PC-3 (cell line): ENCODE data around the gene MYO3A. TPM values are rescaled to one million over a fixed set of nuclear protein-coding genes. Genes with fewer than 3 reads are reported as not detected.

Source experiments
- ATAC-seq: fragments of 200-7000 bp; cut with Tn5 transposase; 2 replicates; pipeline ENCODE4 v1.9.1; 2020; ENCODE audit warnings: mild to moderate bottlenecking, moderate library complexity
- BruUV-seq: library from RNA; stranded (reverse); fragments of 400-500 nt; replicated peaks from 2 replicates; lab custom pipeline; 2021; lab: Mats Ljungman, UMichigan
- CTCF ChIA-PET: fragments of 300-600 bp; sonication (Branson Sonifier 250); formaldehyde crosslinking; loops from one replicate; lab custom pipeline; 2022; ENCODE audit warnings: antibody characterized with exemption; lab: Charles Lee
- POLR2A ChIA-PET: fragments of 300-600 bp; sonication (Branson Sonifier 250); formaldehyde crosslinking; loops from one replicate; lab custom pipeline; 2022; ENCODE audit warnings: antibody characterized with exemption; ENCODE audit not compliant: unreplicated experiment; lab: Charles Lee
- DNase-seq: peaks from one replicate; pipeline ENCODE4 v3.0.0-alpha.2; 2015
- H2AFZ ChIP-seq: fragments of 300-600 bp; sonication (generic); 2 replicates; pipeline ENCODE4 v1.6.0; 2016; ENCODE audit warnings: antibody characterized with exemption, low read length
- H3F3A ChIP-seq: fragments of 300-600 bp; sonication (generic); one replicate; pipeline ENCODE4 v1.6.0; 2017; ENCODE audit warnings: antibody characterized with exemption, low read length, control low read depth, mild to moderate bottlenecking; ENCODE audit not compliant: unreplicated experiment
- H3K27ac ChIP-seq: fragments of 300-600 bp; sonication (generic); 2 replicates; pipeline ENCODE4 v1.5.1; 2016; ENCODE audit warnings: mild to moderate bottlenecking, low read length
- H3K27me3 ChIP-seq: fragments of 300-600 bp; sonication (generic); 2 replicates; pipeline ENCODE4 v1.6.1; 2016; ENCODE audit warnings: low read length, mixed read lengths
- H3K36me3 ChIP-seq: fragments of 300-600 bp; sonication (generic); 2 replicates; pipeline ENCODE4 v1.6.1; 2016; ENCODE audit warnings: low read depth, mixed run types, low read length, mixed read lengths
- H3K4me1 ChIP-seq: fragments of 300-600 bp; sonication (generic); 2 replicates; pipeline ENCODE4 v1.5.1; 2016; ENCODE audit warnings: low read length; ENCODE audit not compliant: insufficient read depth
- H3K4me2 ChIP-seq: fragments of 300-600 bp; sonication (generic); 2 replicates; pipeline ENCODE4 v1.6.0; 2016; ENCODE audit warnings: low read length
- H3K4me3 ChIP-seq: fragments of 300-600 bp; sonication (generic); 2 replicates; pipeline ENCODE4 v1.5.1; 2016; ENCODE audit warnings: mild to moderate bottlenecking, low read length, mixed read lengths
- H3K79me2 ChIP-seq: fragments of 300-600 bp; sonication (generic); 2 replicates; pipeline ENCODE4 v1.6.1; 2017; ENCODE audit warnings: low read length, mixed read lengths
- H3K9ac ChIP-seq: fragments of 300-600 bp; sonication (generic); 2 replicates; pipeline ENCODE4 v1.6.0; 2016; ENCODE audit warnings: mild to moderate bottlenecking, low read length
- H3K9me2 ChIP-seq: fragments of 300-600 bp; sonication (generic); replicated peaks from 2 replicates; pipeline ENCODE4 v1.6.1; 2016; ENCODE audit warnings: mixed run types, low read length, mixed read lengths
- H3K9me3 ChIP-seq: fragments of 300-600 bp; sonication (generic); 2 replicates; pipeline ENCODE4 v1.6.1; 2016; ENCODE audit warnings: low read length, mixed read lengths
- H4K20me1 ChIP-seq: fragments of 300-600 bp; sonication (generic); 2 replicates; pipeline ENCODE4 v1.6.1; 2016; ENCODE audit warnings: low read length, mixed read lengths
- CTCF ChIP-seq: fragments of 300-600 bp; sonication (generic); conservative IDR thresholded peaks from 2 replicates; pipeline ENCODE4 v1.5.1; 2017; ENCODE audit warnings: antibody characterized with exemption, low read depth, mild to moderate bottlenecking, low read length
- EZH2 ChIP-seq: fragments of 300-600 bp; sonication (generic); IDR thresholded peaks from one replicate; pipeline ENCODE4 v1.6.1; 2017; ENCODE audit warnings: antibody characterized with exemption, mild to moderate bottlenecking, low read length; ENCODE audit not compliant: unreplicated experiment
- EZH2phosphoT487 ChIP-seq: fragments of 300-600 bp; sonication (generic); IDR thresholded peaks from 2 replicates; pipeline ENCODE4 v1.6.1; 2018; ENCODE audit warnings: mild to moderate bottlenecking, antibody characterized with exemption, low read length, borderline replicate concordance
- intact Hi-C: fragments of 100-400 bp; cut with micrococcal nuclease; formaldehyde crosslinking; loops from 2 replicates; pipeline ENCODE4 v1.9.0; 2023
- total RNA-seq: library from RNA; depleted of rRNA; stranded (reverse); fragments of >200 nt; gene quantifications from 2 replicates; pipeline ENCODE4 v1.2.3, GENCODE V29; 2014

The MYO3A gene
- total RNA-seq, 1 experiment from 2014 or later, result not detected

GRCh38 chr10:26213157-26213800 lies 279.2 kb downstream of the MYO3A start:
- DNase-seq (no peak), ATAC-seq (no peak)
- TF ChIP-seq CTCF (no peak), EZH2phosphoT487 (no peak), EZH2 (no peak)
- Histone ChIP-seq H3K36me3 (no peaks in the 10 kb centered on the region), H3K9me3 (no peaks in the 10 kb centered on the region), H3K4me1 (no peaks in the 10 kb centered on the region), H3K4me3 (no peak overlapping the region), H3F3A (no peaks in the 10 kb centered on the region), H3K79me2 (no peaks in the 10 kb centered on the region), H3K27ac (no peak overlapping the region), H3K9ac (no peak overlapping the region), H3K27me3 (peaks cover 13% of the 10 kb centered on the region), H4K20me1 (no peaks in the 10 kb centered on the region), H2AFZ (no peak overlapping the region), H3K4me2 (no peak overlapping the region), H3K9me2 (no peaks in the 10 kb centered on the region)
- ChIA-PET CTCF (no interaction called here), POLR2A (no interaction called here)
- BruUV-seq, result no TSS peak
- intact Hi-C loops, result no loop called here

GRCh38 chr10:26214004-26214403 lies 280.0 kb downstream of the MYO3A start:
- no peak overlapping the region for H3K27ac ChIP-seq
- DNase-seq, result no peak
- no peaks in the 10 kb centered on the region for H4K20me1 ChIP-seq
- no peaks in the 10 kb centered on the region for H3K9me3 ChIP-seq
- ATAC-seq, result no peak
- H3K79me2 ChIP-seq, result no peaks in the 10 kb centered on the region
- ChIA-PET CTCF (no interaction called here), POLR2A (no interaction called here)
- TF ChIP-seq EZH2 (no peak), CTCF (no peak), EZH2phosphoT487 (no peak)
- H3K4me3 ChIP-seq, result no peak overlapping the region
- BruUV-seq, result no TSS peak
- no peaks in the 10 kb centered on the region for H3K36me3 ChIP-seq
- intact Hi-C loops, result no loop called here
- H3K4me1 ChIP-seq, result no peaks in the 10 kb centered on the region
- no peak overlapping the region for H2AFZ ChIP-seq
- H3F3A ChIP-seq, result no peaks in the 10 kb centered on the region
- no peaks in the 10 kb centered on the region for H3K9me2 ChIP-seq
- H3K4me2 ChIP-seq, result no peak overlapping the region
- peaks cover 18% of the 10 kb centered on the region for H3K27me3 ChIP-seq
- no peak overlapping the region for H3K9ac ChIP-seq

GRCh38 chr10:26214551-26215395 lies 280.7 kb downstream of the MYO3A start:
- no peaks in the 10 kb centered on the region for H3K4me1 ChIP-seq
- no peaks in the 10 kb centered on the region for H3K9me3 ChIP-seq
- POLR2A ChIA-PET, result no interaction called here
- peaks cover 19% of the 10 kb centered on the region for H3K27me3 ChIP-seq
- H3F3A ChIP-seq, result no peaks in the 10 kb centered on the region
- no peaks in the 10 kb centered on the region for H3K9me2 ChIP-seq
- H2AFZ ChIP-seq, result no peak overlapping the region
- no peak overlapping the region for H3K27ac ChIP-seq
- no peak overlapping the region for H3K4me3 ChIP-seq
- CTCF ChIA-PET, result no interaction called here
- ATAC-seq (no peak), DNase-seq (no peak)
- intact Hi-C loops, result no loop called here
- no peak overlapping the region for H3K9ac ChIP-seq
- H4K20me1 ChIP-seq, result no peaks in the 10 kb centered on the region
- TF ChIP-seq EZH2 (no peak), CTCF (no peak), EZH2phosphoT487 (no peak)
- no peaks in the 10 kb centered on the region for H3K79me2 ChIP-seq
- BruUV-seq, result no TSS peak
- H3K36me3 ChIP-seq, result no peaks in the 10 kb centered on the region
- H3K4me2 ChIP-seq, result no peak overlapping the region
